GM18873 (cell line): ENCODE measurements around the gene HPCAL1.

ENCODE experiments used
- ATAC-seq: cut with Tn5 transposase; IDR thresholded peaks from one replicate; pipeline ENCODE4 v1.9.1; 2021; ENCODE audit warnings: mild to moderate bottlenecking, moderate library complexity, moderate number of reproducible peaks; ENCODE audit not compliant: unreplicated experiment, low FRiP score

The HPCAL1 gene

GRCh38 chr2:10471955-10472354 lies 169.3 kb downstream of the HPCAL1 start:
- no peak for ATAC-seq

GRCh38 chr2:10473121-10473756 lies 170.5 kb downstream of the HPCAL1 start:
- no peak for ATAC-seq

DNA sequence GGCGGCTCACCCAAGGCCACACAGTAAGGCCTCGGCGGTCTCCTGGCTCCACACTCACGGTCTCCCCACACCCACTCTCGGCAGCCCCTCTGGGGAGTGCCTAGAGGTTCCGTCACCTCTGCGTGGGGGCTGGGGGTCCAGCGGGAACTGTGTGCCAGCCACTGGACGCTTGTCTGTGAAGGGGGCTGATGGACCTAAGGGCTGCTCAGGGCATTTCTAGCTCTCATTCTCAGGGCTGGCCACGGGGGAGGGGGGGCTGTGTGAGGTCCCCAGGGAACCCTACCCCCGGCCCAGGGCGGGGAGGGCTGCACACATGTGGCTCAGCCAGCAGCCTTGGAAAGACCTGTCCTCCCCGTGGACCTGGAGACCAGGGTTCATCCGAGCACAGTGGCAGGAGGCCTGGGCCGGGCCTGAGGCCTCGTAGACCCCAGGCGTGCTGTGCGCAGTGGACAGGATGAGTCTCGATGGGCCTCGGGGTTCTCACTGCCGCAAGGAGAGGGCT lies 172.6 kb downstream of the HPCAL1 start:
- ATAC-seq: no peak

DNA sequence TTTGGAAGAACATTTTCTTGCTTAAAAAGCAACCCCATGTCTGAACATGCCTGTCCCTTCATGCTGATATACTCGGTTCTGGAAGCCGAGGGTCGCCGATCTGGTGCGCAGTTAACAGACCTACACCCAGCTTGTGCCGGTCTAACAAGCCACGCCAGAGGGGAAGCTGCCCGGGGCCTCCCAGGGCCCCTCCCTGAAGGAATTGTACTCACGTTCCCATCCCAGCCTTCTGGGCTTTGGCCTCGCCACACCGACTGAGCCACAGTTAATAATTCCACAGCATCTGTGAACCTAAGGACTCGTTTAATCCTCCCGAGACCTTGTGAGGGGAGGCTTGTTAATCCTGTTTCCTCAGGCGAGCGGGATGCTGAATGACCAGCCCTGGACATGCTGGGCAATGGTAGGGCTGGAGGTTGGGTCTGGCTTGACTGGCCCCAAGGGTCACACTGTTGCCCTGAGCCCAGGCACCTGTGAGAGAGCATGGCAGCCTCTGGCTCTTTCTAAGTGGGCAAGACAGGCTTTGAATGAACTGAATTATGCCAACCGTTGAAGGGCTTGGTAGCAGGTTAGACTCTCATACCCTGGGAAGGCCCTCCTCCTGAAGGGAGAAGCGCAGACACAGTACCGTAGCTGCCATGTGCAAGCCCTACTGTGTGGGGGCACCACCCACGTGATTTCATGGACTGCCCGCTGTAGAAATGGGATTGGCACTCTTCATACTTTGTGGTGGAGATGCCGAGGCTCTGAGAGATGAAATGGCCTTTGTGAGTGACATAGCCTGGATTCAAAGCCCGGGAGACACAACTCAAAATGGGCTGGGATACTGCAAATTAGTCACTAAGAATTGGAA lies 173.3 kb downstream of the HPCAL1 start:
- no peak for ATAC-seq

- no peak for ATAC-seq
Observed at GRCh38 chr2:10476723-10477442, 174.2 kb downstream of the HPCAL1 start.
